Activated T-helper 9 cell treated with anti-CD3 and anti-CD28 coated beads, Interleukin-2, amount 50 U/mL, for 16 hours (primary cell): ENCODE measurements around the gene GPAM.

Source experiments
- DNase-seq: peaks from one replicate; pipeline ENCODE4 v3.0.0-alpha.2; 2020; ENCODE audit warnings: low read depth

GPAM gene

DNA sequence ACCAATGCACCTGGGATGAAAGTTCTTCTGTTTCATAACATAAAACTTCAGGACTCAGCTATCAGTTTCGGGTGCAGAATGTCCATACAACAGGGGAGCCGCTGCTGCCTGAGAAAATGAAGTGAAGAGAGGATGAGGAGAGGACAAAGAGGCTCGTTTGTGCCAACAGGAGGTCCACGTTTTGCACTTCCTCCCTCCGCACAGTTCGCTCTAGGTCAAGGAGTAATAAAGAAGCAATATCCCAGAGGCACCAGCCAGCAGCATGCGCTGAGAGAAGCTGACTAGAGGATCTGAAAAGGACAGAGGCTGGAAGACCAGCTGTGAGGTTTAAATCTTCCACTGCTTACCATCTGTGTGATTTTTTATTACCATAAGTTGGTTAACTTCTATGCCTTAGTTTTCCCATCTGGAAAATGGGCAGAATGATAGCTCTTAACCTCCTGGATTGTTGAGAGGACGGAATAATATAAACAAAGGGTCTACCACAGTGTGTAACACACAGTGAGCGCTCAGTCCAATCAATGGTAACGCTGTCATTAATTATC, 709 bp downstream of the GPAM start:
- no peak for DNase-seq

- DNase-seq, result no peak
These were observed 6.3 kb downstream of the GPAM start for GRCh38 chr10:112177247-112177646.

- no peak for DNase-seq
These were observed 7.0 kb downstream of the GPAM start for GRCh38 chr10:112176543-112176942.

- DNase-seq, result no peak
These were observed 8.2 kb downstream of the GPAM start for GRCh38 chr10:112175409-112175808.

DNA sequence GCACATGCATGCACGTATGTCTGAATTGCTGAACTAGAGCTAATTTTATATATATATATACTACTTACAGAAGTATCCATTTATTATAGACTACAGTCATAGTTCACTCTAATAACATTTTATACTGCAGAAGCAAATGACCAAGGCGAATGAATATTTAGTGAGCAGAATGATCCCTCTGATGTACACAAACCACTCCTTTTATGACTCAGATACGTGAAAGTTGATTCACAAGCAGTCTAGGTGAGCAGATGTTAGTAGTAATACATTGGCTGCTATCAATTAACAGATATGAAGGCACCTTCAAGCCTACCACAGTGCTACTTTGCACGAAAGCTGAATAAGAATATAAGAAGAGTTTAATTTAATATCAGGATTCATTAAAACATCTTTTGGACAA, 10.4 kb downstream of the GPAM start:
- no peak for DNase-seq

- no peak for DNase-seq
These were observed 14.8 kb downstream of the GPAM start for GRCh38 chr10:112168733-112169132.

GRCh38 chr10:112166800-112167199, 16.8 kb downstream of the GPAM start:
- DNase-seq, result no peak

DNA sequence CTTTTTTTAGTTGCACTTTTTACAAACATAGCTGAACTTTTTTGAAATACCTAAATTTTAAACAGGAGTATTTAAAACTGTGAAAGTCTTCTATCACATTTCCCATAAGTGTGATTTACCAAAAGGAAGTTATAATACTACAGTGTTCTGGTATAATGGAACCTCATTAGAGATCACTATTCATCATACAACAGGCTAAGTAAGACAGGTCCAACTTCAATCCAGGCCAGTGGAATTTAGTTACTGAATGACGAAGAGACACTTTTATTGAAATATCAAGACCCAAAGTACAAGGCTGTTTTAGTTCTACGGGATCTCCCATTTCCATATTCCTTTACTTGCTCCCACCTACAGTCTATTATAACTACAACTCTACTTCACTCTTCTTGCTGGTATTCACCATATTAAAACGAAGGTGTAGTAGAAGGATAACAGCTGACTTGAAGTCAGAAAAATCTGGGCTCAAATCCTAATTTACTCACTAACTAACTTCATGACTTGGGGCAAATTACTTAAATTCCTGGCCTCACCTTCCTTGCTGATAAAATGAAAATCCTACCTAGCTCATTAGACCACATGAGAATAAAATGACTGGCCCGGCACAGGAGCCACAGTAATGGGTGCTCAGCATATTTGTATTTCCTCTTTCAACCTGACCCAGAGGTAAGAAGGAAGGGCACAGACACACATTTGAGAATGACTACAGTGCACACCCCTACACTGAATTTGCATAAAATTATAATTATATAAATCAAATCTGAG, 21.6 kb downstream of the GPAM start:
- DNase-seq, result no peak

- DNase-seq, result no peak
These were observed 22.7 kb downstream of the GPAM start for GRCh38 chr10:112160834-112161233.

GRCh38 chr10:112159469-112159868, 24.1 kb downstream of the GPAM start:
- DNase-seq, result no peak

DNA sequence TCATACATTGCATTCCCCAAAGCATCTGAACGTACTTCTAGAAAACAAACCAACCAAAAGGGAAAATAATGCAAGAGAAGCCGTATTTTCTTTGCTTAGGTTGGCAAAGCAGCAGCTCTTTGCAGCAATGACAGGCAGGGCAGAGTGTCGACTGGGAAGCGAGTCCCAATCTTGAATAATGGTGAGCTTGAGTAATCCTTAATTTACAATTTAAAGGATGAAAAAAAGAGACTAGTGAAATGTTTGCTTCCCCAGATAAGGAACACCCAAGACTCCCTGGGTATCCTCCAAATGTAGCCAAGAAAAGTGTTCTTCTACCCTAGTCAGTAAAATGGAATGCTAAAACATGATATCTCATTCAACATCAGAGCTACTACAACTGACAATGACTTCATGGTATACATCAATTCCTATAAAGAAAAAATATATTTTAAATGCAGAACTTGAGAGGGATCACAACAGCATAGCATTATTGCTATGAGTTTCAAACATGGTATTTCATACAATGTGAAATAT, 32.0 kb downstream of the GPAM start:
- DNase-seq, result no peak

GRCh38 chr10:112148331-112148730, 35.2 kb downstream of the GPAM start:
- no peak for DNase-seq

GRCh38 chr10:112146799-112147198, 36.8 kb downstream of the GPAM start:
- no peak for DNase-seq

GRCh38 chr10:112145263-112145662, 38.3 kb downstream of the GPAM start:
- no peak for DNase-seq

GRCh38 chr10:112143420-112143819, 40.1 kb downstream of the GPAM start:
- DNase-seq, result no peak

GRCh38 chr10:112141292-112141691, 42.3 kb downstream of the GPAM start:
- no peak for DNase-seq

- DNase-seq, result peak; percentile 46
These were observed 43.2 kb downstream of the GPAM start for GRCh38 chr10:112140110-112140970.

GRCh38 chr10:112139176-112139575, 44.4 kb downstream of the GPAM start:
- no peak for DNase-seq

- DNase-seq, result peak; percentile 40
These were observed 46.2 kb downstream of the GPAM start for GRCh38 chr10:112137154-112137987.

- DNase-seq, result no peak
These were observed 46.9 kb downstream of the GPAM start for GRCh38 chr10:112136486-112137153.

GRCh38 chr10:112135604-112136003, 48.0 kb downstream of the GPAM start:
- no peak for DNase-seq
